Activated CD4-positive, alpha-beta memory T cell treated with anti-CD3 and anti-CD28 coated beads for 36 hours (primary cell): Measurements from ENCODE around the gene PPP1R14C. TPM values are rescaled to one million over a fixed set of nuclear protein-coding genes. Genes with fewer than 3 reads are reported as not detected.

Experiments
- CTCF ChIA-PET: fragments of 350-600 bp; sonication (Branson Sonifier 250); formaldehyde crosslinking; loops from one replicate; lab custom pipeline; 2021; ENCODE audit warnings: antibody characterized with exemption, inconsistent platforms; lab: Charles Lee
- POLR2A ChIA-PET: fragments of 350-600 bp; sonication (Branson Sonifier 250); formaldehyde crosslinking; loops from one replicate; lab custom pipeline; 2021; ENCODE audit warnings: antibody characterized with exemption; lab: Charles Lee
- DNase-seq: peaks from one replicate; pipeline ENCODE4 v3.0.0-alpha.2; 2020
- H3K27ac Mint-ChIP-seq: one replicate; pipeline ENCODE4 v1.8.0; 2021; ENCODE audit warnings: mixed read lengths
- H3K27me3 Mint-ChIP-seq: one replicate; pipeline ENCODE4 v1.8.0; 2021; ENCODE audit warnings: mixed read lengths
- H3K36me3 Mint-ChIP-seq: one replicate; pipeline ENCODE4 v1.8.0; 2021; ENCODE audit warnings: mixed read lengths
- H3K4me1 Mint-ChIP-seq: one replicate; pipeline ENCODE4 v1.8.0; 2021; ENCODE audit warnings: low read depth, mixed read lengths
- H3K4me3 Mint-ChIP-seq: one replicate; pipeline ENCODE4 v1.8.0; 2021; ENCODE audit warnings: mild to moderate bottlenecking, mixed read lengths
- H3K9me3 Mint-ChIP-seq: one replicate; pipeline ENCODE4 v1.8.0; 2021; ENCODE audit warnings: mixed read lengths
- intact Hi-C: fragments of 100-400 bp; cut with micrococcal nuclease; formaldehyde crosslinking; loops from one replicate; pipeline ENCODE4 v1.15.1; 2023
- total RNA-seq, 2 experiments: library from RNA; stranded (reverse); gene quantifications; one replicate each; pipeline ENCODE4 v1.2.3, GENCODE V29; 2021

The PPP1R14C gene
- total RNA-seq, 2 experiments from 2014 or later = 0.21 to 0.36 TPM

GRCh38 chr6:150152891-150153876 lies 10.3 kb downstream of the PPP1R14C start:
- H3K9me3 Mint-ChIP-seq = no peaks in the 10 kb centered on the region
- no peak for DNase-seq
- H3K4me3 Mint-ChIP-seq = no peak overlapping the region
- no peaks in the 10 kb centered on the region for H3K36me3 Mint-ChIP-seq
- H3K4me1 Mint-ChIP-seq = peaks cover 22% of the 10 kb centered on the region
- H3K27me3 Mint-ChIP-seq = peaks cover 49% of the 10 kb centered on the region
- no peak overlapping the region for H3K27ac Mint-ChIP-seq
- intact Hi-C loops = no loop called here
- ChIA-PET CTCF (interaction anchor here (1.2 to 2.0 kb wide), 3 partner anchors 16 to 136 kb away, joined by 3 to 7 read pairs (median 4); no protein-coding TSS in a partner anchor), POLR2A (no interaction called here)

- ChIA-PET CTCF (interaction anchor here (1.2 to 2.0 kb wide), 3 partner anchors 16 to 137 kb away, joined by 3 to 7 read pairs (median 4); no protein-coding TSS in a partner anchor), POLR2A (no interaction called here)
- H3K9me3 Mint-ChIP-seq = no peaks in the 10 kb centered on the region
- no peak overlapping the region for H3K4me3 Mint-ChIP-seq
- no peak overlapping the region for H3K27ac Mint-ChIP-seq
- H3K36me3 Mint-ChIP-seq = no peaks in the 10 kb centered on the region
- peak; percentile 22 for DNase-seq
- intact Hi-C loops = loop anchor here (1.0 kb wide), 1 partner anchor 15 kb away; no protein-coding TSS in a partner anchor
- peaks cover 22% of the 10 kb centered on the region for H3K4me1 Mint-ChIP-seq
- peaks cover 51% of the 10 kb centered on the region for H3K27me3 Mint-ChIP-seq
Observed at GRCh38 chr6:150153905-150154492, 11.2 kb downstream of the PPP1R14C start.

GRCh38 chr6:150156460-150156859 lies 13.6 kb downstream of the PPP1R14C start:
- H3K27me3 Mint-ChIP-seq = peaks cover 38% of the 10 kb centered on the region
- ChIA-PET POLR2A (no interaction called here), CTCF (interaction anchor here (1.0 kb wide), 1 partner anchor 86 kb away, joined by 3 read pairs; no protein-coding TSS in a partner anchor)
- DNase-seq = no peak
- intact Hi-C loops = no loop called here
- H3K36me3 Mint-ChIP-seq = no peaks in the 10 kb centered on the region
- no peak overlapping the region for H3K4me3 Mint-ChIP-seq
- peaks cover 22% of the 10 kb centered on the region for H3K4me1 Mint-ChIP-seq
- no peaks in the 10 kb centered on the region for H3K9me3 Mint-ChIP-seq
- no peak overlapping the region for H3K27ac Mint-ChIP-seq

- H3K9me3 Mint-ChIP-seq = no peaks in the 10 kb centered on the region
- POLR2A ChIA-PET = no interaction called here
- H3K4me3 Mint-ChIP-seq = no peak overlapping the region
- H3K36me3 Mint-ChIP-seq = no peaks in the 10 kb centered on the region
- H3K27ac Mint-ChIP-seq = no peak overlapping the region
- intact Hi-C loops = no loop called here
- DNase-seq = no peak
- H3K27me3 Mint-ChIP-seq = peaks cover 39% of the 10 kb centered on the region
- peaks cover 22% of the 10 kb centered on the region for H3K4me1 Mint-ChIP-seq
- CTCF ChIA-PET = no interaction called here
Observed at GRCh38 chr6:150157081-150157480, 14.2 kb downstream of the PPP1R14C start.

- no peak for DNase-seq
- POLR2A ChIA-PET = no interaction called here
- no peaks in the 10 kb centered on the region for H3K36me3 Mint-ChIP-seq
- CTCF ChIA-PET = no interaction called here
- H3K9me3 Mint-ChIP-seq = no peaks in the 10 kb centered on the region
- intact Hi-C loops = loop anchor here (10.0 kb wide), 1 partner anchor 155 kb away; no protein-coding TSS in a partner anchor
- H3K27ac Mint-ChIP-seq = no peak overlapping the region
- peaks cover 36% of the 10 kb centered on the region for H3K27me3 Mint-ChIP-seq
- H3K4me3 Mint-ChIP-seq = no peak overlapping the region
- H3K4me1 Mint-ChIP-seq = peaks cover 5% of the 10 kb centered on the region
Observed at GRCh38 chr6:150159757-150160156, 16.9 kb downstream of the PPP1R14C start.

- Mint-ChIP-seq H3K27ac (no peak overlapping the region), H3K4me1 (peaks cover 2% of the 10 kb centered on the region)
Observed at GRCh38 chr6:150163970-150164369, 21.1 kb downstream of the PPP1R14C start.

GRCh38 chr6:150165020-150165702 lies 22.3 kb downstream of the PPP1R14C start:
- Mint-ChIP-seq H3K27me3 (peaks cover 28% of the 10 kb centered on the region), H3K36me3 (no peaks in the 10 kb centered on the region), H3K27ac (no peak overlapping the region), H3K4me3 (no peak overlapping the region), H3K9me3 (no peaks in the 10 kb centered on the region), H3K4me1 (peaks cover 12% of the 10 kb centered on the region)
- ChIA-PET CTCF (no interaction called here), POLR2A (no interaction called here)
- DNase-seq = no peak
- intact Hi-C loops = loop anchor here (10.0 kb wide), 1 partner anchor 160 kb away; no protein-coding TSS in a partner anchor

More at GRCh38 chr6:150163970-150164369, 21.1 kb downstream of the PPP1R14C start:
- Mint-ChIP-seq H3K36me3 (no peaks in the 10 kb centered on the region), H3K4me3 (no peak overlapping the region), H3K27me3 (peaks cover 28% of the 10 kb centered on the region), H3K9me3 (no peaks in the 10 kb centered on the region)
- intact Hi-C loops = loop anchor here (10.0 kb wide), 1 partner anchor 159 kb away; no protein-coding TSS in a partner anchor
- no peak for DNase-seq
- POLR2A ChIA-PET = no interaction called here
- CTCF ChIA-PET = no interaction called here

GRCh38 chr6:150167479-150167873 lies 24.6 kb downstream of the PPP1R14C start:
- no peak overlapping the region for H3K4me3 Mint-ChIP-seq
- ChIA-PET POLR2A (no interaction called here), CTCF (no interaction called here)
- no peak for DNase-seq
- H3K27ac Mint-ChIP-seq = no peak overlapping the region
- H3K4me1 Mint-ChIP-seq = peaks cover 16% of the 10 kb centered on the region
- peaks cover 31% of the 10 kb centered on the region for H3K27me3 Mint-ChIP-seq
- H3K9me3 Mint-ChIP-seq = no peaks in the 10 kb centered on the region
- intact Hi-C loops = loop anchor here (10.0 kb wide), 1 partner anchor 163 kb away; no protein-coding TSS in a partner anchor
- H3K36me3 Mint-ChIP-seq = no peaks in the 10 kb centered on the region

GRCh38 chr6:150169181-150169580 lies 26.3 kb downstream of the PPP1R14C start:
- no peak for DNase-seq
- intact Hi-C loops = loop anchor here (1.0 to 10.0 kb wide), 7 partner anchors 15 to 644 kb away; no protein-coding TSS in a partner anchor
- Mint-ChIP-seq H3K27me3 (peaks cover 25% of the 10 kb centered on the region), H3K9me3 (no peaks in the 10 kb centered on the region), H3K4me1 (peaks cover 16% of the 10 kb centered on the region), H3K4me3 (no peak overlapping the region), H3K36me3 (no peaks in the 10 kb centered on the region), H3K27ac (peak overlapping the region; percentile 70)
- ChIA-PET POLR2A (interaction anchor here (0.6 to 1.1 kb wide), 2 partner anchors 86 to 992 kb away, joined by 3 read pairs; no protein-coding TSS in a partner anchor), CTCF (interaction anchor here (0.8 kb wide), 1 partner anchor 15 kb away, joined by 3 read pairs; no protein-coding TSS in a partner anchor)

- Mint-ChIP-seq H3K27ac (peak overlapping the region; percentile 70), H3K27me3 (peaks cover 25% of the 10 kb centered on the region), H3K4me3 (no peak overlapping the region), H3K9me3 (no peaks in the 10 kb centered on the region), H3K36me3 (no peaks in the 10 kb centered on the region), H3K4me1 (peaks cover 16% of the 10 kb centered on the region)
- ChIA-PET POLR2A (interaction anchor here (0.6 to 1.1 kb wide), 2 partner anchors 86 to 993 kb away, joined by 3 read pairs; no protein-coding TSS in a partner anchor), CTCF (interaction anchor here (0.8 kb wide), 1 partner anchor 16 kb away, joined by 3 read pairs; no protein-coding TSS in a partner anchor)
- DNase-seq = peak; percentile 71
- intact Hi-C loops = loop anchor here (1.0 to 10.0 kb wide), 7 partner anchors 15 to 643 kb away; no protein-coding TSS in a partner anchor
Observed at GRCh38 chr6:150169609-150170008, 26.8 kb downstream of the PPP1R14C start.

- intact Hi-C loops = no loop called here
- no peak overlapping the region for H3K27ac Mint-ChIP-seq
- H3K9me3 Mint-ChIP-seq = no peaks in the 10 kb centered on the region
- H3K4me3 Mint-ChIP-seq = no peak overlapping the region
- DNase-seq = no peak
- ChIA-PET CTCF (no interaction called here), POLR2A (no interaction called here)
- H3K4me1 Mint-ChIP-seq = peaks cover 16% of the 10 kb centered on the region
- peaks cover 26% of the 10 kb centered on the region for H3K27me3 Mint-ChIP-seq
- no peaks in the 10 kb centered on the region for H3K36me3 Mint-ChIP-seq
Observed at GRCh38 chr6:150172929-150173328, 30.1 kb downstream of the PPP1R14C start.
